BJ (cell line): Measurements from ENCODE around the gene DBN1. TPM values are rescaled to one million over a fixed set of nuclear protein-coding genes. Genes with fewer than 3 reads are reported as not detected.

Experiments used
- CTCF ChIA-PET: fragments of 350-600 bp; formaldehyde crosslinking; extraction: SDS; loops from one replicate; lab custom pipeline; 2021; ENCODE audit warnings: antibody characterized with exemption, inconsistent platforms; lab: Yijun Ruan, JAX
- POLR2A ChIA-PET: fragments of 300-600 bp; sonication (Branson Sonifier 250); formaldehyde crosslinking; extraction: SDS; loops from one replicate; lab custom pipeline; 2021; ENCODE audit warnings: antibody characterized with exemption; lab: Charles Lee
- DNase-seq: peaks from one replicate; pipeline ENCODE4 v3.0.0-alpha.2; 2011; ENCODE audit warnings: low read depth
- H3K27me3 ChIP-seq: 2 replicates; pipeline ENCODE4 v1.6.0; 2011; ENCODE audit warnings: low read length; ENCODE audit not compliant: control insufficient read depth, insufficient read depth
- H3K36me3 ChIP-seq: 2 replicates; pipeline ENCODE4 v1.5.1; 2011; ENCODE audit warnings: low read length; ENCODE audit not compliant: control insufficient read depth, insufficient read depth
- H3K4me3 ChIP-seq: 2 replicates; pipeline ENCODE4 v1.5.1; 2011; ENCODE audit warnings: low read depth, mild to moderate bottlenecking, control low read depth, low read length
- polyA plus RNA-seq: library from polyadenylated mRNA; depleted of rRNA; stranded (reverse); fragments of >200 nt; gene quantifications from 2 replicates; pipeline ENCODE4 v1.2.3, GENCODE V29; 2011
- TF ChIP-seq, protein P1 (sequence below): IDR thresholded peaks from 2 replicates; pipeline ENCODE4 v1.5.1; 2011; ENCODE audit warnings: low read depth, mild to moderate bottlenecking, control low read depth, inconsistent platforms, low read length, moderate library complexity; ENCODE audit not compliant: insufficient read depth

DBN1 gene
- polyA plus RNA-seq, 1 experiment = 176 TPM

DNA sequence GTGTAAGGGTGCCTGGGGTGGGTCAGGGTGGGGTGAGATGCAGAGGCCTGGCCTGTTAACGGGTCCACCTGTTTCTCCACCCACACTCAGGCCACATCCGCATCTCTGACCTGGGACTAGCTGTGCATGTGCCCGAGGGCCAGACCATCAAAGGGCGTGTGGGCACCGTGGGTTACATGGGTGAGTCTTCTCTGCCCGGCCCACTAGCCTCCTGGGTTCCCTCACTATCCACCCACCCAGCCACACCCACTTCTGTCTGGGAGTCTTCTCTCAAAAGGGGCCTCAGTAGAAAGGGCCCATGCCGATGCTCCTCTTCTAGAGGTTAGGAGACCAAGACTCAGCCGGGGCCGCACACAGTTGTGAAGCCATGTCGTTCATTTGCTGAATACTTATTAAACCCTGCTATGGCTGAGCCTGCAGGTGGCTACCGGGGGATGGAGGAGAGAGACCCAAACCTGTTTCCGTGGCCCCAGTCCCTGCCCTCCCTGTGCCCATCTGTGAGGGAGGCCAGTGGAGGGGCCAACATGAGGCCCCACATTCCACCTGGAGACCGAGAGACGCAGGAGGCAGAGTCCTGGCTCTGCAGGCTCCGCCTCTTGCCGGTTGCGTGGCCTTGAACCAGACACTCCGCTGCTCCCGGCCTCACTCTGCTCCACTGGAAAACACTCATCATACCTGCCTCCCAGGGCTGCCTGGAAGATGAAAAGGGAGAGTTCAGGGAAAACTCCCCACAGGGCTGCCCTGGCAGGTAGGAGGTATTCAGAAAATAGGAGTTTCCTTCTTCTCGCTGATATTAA lies 38.3 kb downstream of the DBN1 start:
- CTCF ChIA-PET = interaction anchor here (1.1 to 1.7 kb wide), 3 partner anchors 8 to 44 kb away, joined by 3 to 4 read pairs (median 4); no protein-coding TSS in a partner anchor
- Histone ChIP-seq H3K4me3 (no peak overlapping the region), H3K36me3 (peaks cover 34% of the 10 kb centered on the region), H3K27me3 (no peaks in the 10 kb centered on the region)
- no peak for DNase-seq
- POLR2A ChIA-PET = no interaction called here
- TF ChIP-seq, protein P1, sequence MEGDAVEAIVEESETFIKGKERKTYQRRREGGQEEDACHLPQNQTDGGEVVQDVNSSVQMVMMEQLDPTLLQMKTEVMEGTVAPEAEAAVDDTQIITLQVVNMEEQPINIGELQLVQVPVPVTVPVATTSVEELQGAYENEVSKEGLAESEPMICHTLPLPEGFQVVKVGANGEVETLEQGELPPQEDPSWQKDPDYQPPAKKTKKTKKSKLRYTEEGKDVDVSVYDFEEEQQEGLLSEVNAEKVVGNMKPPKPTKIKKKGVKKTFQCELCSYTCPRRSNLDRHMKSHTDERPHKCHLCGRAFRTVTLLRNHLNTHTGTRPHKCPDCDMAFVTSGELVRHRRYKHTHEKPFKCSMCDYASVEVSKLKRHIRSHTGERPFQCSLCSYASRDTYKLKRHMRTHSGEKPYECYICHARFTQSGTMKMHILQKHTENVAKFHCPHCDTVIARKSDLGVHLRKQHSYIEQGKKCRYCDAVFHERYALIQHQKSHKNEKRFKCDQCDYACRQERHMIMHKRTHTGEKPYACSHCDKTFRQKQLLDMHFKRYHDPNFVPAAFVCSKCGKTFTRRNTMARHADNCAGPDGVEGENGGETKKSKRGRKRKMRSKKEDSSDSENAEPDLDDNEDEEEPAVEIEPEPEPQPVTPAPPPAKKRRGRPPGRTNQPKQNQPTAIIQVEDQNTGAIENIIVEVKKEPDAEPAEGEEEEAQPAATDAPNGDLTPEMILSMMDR = no peak

DNA sequence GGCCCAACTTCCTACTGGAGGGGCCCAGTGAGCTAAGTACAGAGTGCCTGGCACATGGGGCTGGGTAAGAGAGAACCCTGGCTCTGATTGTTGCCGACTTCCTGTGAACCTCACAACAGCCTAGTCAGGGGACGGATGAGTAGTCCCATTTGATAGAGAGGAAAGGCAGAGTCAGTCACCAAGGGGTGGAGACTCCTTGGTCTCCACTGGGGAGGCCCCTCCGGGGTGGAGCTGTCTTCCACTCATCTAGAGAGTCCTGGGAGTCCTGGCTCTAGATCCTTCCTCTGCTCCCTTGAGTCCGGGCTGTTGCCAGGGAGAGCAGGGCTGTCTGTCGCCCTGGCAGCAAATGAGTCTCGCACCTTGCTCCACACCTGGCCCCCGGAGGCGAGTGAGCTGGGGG lies 39.0 kb downstream of the DBN1 start:
- Histone ChIP-seq H3K4me3 (no peak overlapping the region), H3K36me3 (peaks cover 36% of the 10 kb centered on the region), H3K27me3 (no peaks in the 10 kb centered on the region)
- CTCF ChIA-PET = interaction anchor here (1.1 to 1.7 kb wide), 3 partner anchors 9 to 44 kb away, joined by 3 to 4 read pairs (median 4); no protein-coding TSS in a partner anchor
- no peak for DNase-seq
- POLR2A ChIA-PET = no interaction called here
- TF ChIP-seq, protein P1 = no peak

DNA sequence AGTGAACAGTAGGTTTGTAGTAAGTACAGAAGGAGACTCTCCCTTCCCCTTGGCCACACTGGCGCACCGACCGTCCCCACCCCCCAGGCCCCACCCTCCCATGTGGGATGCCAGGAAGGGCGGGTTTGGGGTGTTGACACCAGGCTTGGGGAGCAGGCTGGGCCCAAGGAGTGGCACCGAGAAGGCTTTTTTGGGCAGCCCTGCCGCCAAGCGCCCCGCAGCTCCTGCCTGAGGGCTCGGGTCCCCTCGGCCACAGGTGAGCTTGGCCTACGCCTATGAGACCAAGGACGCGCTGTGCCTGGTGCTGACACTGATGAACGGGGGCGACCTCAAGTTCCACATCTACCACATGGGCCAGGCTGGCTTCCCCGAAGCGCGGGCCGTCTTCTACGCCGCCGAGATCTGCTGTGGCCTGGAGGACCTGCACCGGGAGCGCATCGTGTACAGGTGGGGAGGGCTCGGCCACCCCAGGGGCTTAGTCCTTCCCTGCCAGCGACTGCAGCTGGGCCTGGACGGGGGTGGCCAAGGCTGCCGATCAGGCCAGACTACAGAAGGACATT lies 39.7 kb downstream of the DBN1 start:
- peaks cover 36% of the 10 kb centered on the region for H3K36me3 ChIP-seq
- ChIA-PET CTCF (interaction anchor here (0.6 to 1.7 kb wide), 4 partner anchors 9 to 108 kb away, joined by 3 to 4 read pairs (median 4); no protein-coding TSS in a partner anchor), POLR2A (no interaction called here)
- H3K4me3 ChIP-seq = no peak overlapping the region
- TF ChIP-seq, protein P1 = no peak
- no peak for DNase-seq
- no peaks in the 10 kb centered on the region for H3K27me3 ChIP-seq

DNA sequence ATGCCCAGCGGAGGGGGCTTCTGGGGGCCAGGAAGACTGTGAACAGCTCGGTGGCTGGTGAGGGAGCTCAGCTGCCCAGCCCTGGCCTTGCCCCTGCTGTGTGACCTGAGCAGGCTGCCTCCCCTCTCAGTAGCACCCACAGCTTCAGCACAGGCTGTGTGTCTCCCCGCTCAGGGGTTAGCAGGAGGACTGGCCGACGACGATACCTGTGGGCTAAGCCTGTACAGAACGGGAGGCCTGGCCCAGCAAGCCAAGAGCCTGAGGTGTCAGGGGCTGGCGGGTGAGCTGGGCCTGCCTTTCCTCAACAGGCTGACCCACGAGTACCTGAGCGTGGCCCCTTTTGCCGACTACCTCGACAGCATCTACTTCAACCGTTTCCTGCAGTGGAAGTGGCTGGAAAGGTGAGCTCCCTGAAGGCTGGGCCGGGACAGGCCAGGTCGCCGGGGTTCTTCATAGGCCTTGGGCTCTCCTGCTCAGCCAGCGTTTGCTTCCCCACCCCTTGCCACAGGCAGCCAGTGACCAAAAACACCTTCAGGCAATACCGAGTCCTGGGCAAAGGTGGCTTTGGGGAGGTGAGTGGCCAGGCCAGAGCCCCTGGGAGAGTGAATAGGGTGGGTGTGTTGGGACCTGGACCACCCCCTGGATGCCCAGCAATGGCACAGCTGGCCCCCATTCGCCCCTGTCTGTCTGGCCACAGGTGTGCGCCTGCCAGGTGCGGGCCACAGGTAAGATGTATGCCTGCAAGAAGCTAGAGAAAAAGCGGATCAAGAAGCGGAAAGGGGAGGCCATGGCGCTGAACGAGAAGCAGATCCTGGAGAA lies 40.4 kb downstream of the DBN1 start:
- no peak overlapping the region for H3K4me3 ChIP-seq
- H3K36me3 ChIP-seq = peaks cover 36% of the 10 kb centered on the region
- CTCF ChIA-PET = interaction anchor here (0.9 to 1.7 kb wide), 4 partner anchors 22 to 42 kb away, joined by 3 to 4 read pairs (median 3); no protein-coding TSS in a partner anchor
- no peaks in the 10 kb centered on the region for H3K27me3 ChIP-seq
- no peak for DNase-seq
- POLR2A ChIA-PET = interaction anchor here (0.5 kb wide), 1 partner anchor 67 kb away, joined by 4 read pairs; no protein-coding TSS in a partner anchor
- TF ChIP-seq, protein P1 = no peak
